ENCODE results near the gene PCDHGA2.
A peak's percentile ranks its signal among the peaks of the same experiment; 100 is the strongest.
"Not testable (repeated sequence)": the region's sequence is repeated elsewhere in the genome, so short reads cannot be mapped to it uniquely, and the experiment has no call there.

PCDHGA2 gene

GRCh38 chr5:141338538-141339306 is at the start of gene PCDHGA2:
Gene PCDHGA2 (plus strand): TSS chr5:141338760.
- no peak for DNase-seq

DNA sequence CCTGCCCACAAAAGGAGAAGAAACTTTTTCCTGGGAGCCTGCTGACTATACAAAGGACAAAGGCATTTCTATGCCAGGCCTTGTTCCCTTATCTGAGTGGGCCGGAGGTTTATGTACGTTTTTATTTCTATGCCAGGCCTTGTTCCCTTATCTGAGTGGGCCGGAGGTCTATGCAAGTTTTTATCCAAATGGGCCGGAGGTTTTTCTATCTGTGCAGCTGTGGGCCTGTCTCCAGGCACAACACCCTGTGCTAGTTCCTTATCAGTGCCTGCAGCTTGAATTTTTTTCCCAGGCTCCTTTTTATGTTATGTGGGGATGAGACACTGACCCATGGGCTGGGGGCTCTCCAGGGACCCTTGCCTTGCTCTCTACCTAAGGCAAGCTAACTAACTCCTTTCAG is 40.2 kb upstream of the PCDHGA2 start:
- no peak for DNase-seq

DNA sequence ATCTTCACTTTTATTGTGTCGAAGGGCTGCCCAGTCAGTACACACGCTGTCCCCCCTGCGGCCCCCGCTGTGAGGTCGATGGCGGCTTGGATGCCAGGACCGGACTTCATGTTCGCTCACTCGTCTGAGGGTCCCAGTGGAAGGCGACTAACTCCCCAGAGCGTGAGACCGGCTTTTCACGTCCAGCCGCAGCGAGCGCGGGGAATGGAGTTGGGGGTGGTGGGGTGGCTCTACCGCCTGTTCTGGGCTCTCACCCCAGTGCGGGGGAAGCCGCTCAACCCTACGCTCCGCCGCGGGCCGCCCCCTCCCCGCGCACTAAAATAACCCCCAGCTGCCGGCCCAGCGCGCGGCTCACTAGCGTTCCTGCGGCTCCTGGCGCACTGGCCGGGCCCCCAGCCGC is 34.8 kb upstream of the PCDHGA2 start, which contains the start of gene SLC25A2:
TSS of gene SLC25A2 (minus strand) at position 294 of the 400 bp plus-strand sequence. CDS start at position 110, 184 bp downstream.
- no peak for DNase-seq

- DNase-seq = no peak
These were observed 31.9 kb upstream of the PCDHGA2 start for GRCh38 chr5:141306630-141307029.

DNA sequence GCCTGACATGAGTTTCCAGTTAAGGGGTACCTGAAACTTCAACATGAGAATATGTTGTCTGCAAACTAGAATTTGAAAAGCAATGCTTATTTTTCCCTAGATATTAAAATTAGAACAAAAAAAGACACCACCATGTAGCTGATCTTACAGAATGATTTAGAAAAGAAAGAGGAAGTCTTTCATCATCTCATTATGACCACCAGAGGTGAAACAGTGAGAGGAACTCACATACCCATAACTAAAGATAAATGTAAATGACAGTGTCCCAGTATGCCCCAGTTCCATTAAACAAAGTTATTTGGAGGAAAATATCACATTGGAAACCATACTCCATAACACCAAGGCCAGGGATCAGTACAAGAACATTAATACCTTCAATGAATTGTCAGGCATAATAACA is 24.8 kb upstream of the PCDHGA2 start:
- no peak for DNase-seq

DNA sequence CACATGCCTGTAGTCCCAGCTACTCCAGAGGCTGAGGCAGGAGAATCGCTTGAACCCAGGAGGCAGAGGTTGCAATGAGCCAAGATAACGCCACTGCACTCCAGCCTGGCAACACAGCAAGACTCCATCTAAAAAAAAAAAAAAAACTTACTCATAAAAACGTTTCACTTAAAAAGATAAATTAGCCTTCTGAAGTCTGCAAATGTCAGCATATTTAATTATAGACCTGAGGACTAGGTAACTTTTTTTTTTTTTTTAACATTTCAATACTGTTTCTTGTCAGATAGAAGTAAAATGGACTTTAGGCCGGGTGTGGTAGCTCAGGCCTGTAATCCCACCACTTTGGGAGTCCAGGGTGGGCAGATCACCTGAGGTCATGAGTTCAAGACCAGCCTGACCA is 21.6 kb upstream of the PCDHGA2 start:
- DNase-seq = not testable (repeated sequence)

GRCh38 chr5:141319202-141319601 is 19.4 kb upstream of the PCDHGA2 start:
- no peak for DNase-seq

GRCh38 chr5:141319699-141320098 is 18.9 kb upstream of the PCDHGA2 start:
- DNase-seq = no peak

- peak; percentile 87 for DNase-seq
These were observed 18.1 kb upstream of the PCDHGA2 start, which contains the start of gene TAF7 for GRCh38 chr5:141320225-141321169. Gene TAF7 (minus strand): TSS chr5:141320784. CDS start chr5:141320044, 740 bp downstream.

- DNase-seq = no peak
These were observed 16.3 kb upstream of the PCDHGA2 start for GRCh38 chr5:141322261-141322660.

DNA sequence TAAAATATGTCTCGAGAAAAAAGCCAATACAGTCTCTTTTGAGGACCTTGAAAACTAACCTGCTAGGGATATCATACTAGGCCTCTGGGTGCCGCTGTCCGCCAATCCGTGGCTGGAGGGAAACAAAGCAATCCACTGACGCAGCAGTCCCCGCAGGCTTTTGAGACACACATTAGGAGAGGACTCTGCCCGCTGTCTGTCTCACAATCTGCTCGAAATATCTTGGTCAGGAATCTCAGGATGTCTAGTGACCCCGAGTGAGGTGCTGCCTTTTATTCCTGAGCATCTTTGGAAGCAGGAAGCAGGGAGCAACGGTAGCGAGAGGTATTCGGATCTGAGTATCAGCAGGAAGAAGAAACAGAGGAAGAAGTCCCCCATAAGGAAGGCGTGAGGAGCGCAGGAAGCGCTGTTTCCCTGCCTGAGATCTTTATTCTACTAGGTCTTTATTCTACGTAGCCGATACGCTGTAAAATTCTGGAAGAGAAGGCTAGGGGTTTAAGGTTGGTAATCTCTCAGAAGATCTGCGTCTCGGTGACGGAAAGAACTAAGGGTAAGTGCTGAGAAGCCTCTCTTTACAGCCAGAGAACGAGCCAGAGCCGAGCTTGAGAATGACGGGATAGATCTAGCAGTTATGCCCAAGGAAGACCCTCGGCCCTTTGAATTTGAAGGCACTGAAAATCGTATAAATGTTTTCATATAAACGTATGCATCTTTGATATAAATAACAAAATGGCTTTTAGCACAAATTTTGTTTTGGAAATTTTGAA is 12.3 kb upstream of the PCDHGA2 start:
- peak; percentile 64 for DNase-seq

DNA sequence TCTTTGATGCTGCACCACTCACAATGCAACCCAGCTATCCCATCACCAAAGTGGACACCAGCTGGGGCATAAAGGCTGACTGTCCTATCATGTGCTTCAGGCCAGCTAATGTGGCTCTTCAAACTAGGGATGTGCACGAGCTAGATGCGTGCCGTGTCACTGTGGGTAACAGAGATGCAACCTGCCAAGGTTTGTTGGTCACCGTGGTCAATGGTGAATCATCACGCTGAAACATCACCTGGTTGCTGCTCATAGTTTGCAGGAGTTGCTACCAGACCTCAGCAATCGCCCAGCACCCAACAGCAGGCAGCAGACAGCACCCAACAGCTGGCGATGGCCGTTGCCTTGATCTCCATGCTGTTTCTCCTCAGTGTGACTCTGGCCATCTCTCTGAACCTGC is 10.3 kb upstream of the PCDHGA2 start:
- DNase-seq = no peak

DNA sequence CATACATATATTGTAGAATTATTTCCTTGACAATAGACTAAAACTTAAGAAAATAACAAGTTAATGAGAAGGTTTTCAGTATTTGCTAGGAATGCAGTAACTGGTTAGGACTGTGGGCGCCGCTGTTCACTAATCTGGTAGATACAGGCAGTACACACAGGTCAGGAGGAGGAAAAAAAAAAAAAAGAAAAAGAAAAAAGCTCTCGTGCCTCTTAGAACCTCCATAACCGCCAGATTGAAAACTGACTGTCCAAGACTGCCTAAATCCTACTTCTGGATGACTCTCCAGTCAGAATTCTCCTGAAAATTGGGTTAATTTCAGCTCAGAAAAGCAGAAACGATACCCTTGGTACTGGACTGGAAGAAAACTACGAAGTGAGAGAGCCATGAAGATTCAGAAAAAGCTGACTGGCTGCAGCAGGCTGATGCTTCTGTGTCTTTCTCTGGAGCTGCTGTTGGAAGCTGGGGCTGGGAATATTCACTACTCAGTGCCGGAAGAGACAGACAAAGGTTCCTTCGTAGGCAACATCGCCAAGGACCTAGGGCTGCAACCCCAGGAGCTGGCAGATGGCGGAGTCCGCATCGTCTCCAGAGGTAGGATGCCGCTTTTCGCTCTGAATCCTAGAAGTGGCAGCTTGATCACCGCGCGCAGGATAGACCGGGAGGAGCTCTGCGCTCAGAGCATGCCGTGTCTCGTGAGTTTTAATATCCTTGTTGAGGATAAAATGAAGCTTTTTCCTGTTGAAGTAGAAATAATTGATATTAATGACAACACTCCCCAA is 8.1 kb upstream of the PCDHGA2 start, which contains the start of gene PCDHGA1:
TSS of gene PCDHGA1 (plus strand) at position 216 of the 782 bp plus-strand sequence.
- DNase-seq = no peak

DNA sequence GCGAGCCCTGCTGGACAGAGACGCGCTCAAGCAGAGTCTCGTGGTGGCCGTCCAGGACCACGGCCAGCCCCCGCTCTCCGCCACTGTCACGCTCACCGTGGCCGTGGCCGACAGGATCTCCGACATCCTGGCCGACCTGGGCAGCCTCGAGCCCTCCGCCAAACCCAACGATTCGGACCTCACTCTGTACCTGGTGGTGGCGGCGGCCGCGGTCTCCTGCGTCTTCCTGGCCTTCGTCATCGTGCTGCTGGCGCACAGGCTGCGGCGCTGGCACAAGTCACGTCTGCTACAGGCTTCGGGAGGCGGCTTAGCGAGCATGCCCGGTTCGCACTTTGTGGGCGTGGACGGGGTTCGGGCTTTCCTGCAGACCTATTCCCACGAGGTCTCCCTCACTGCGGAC is 6.0 kb upstream of the PCDHGA2 start:
- DNase-seq = not testable (repeated sequence)

- not testable (repeated sequence) for DNase-seq
These were observed 2.3 kb downstream of the PCDHGA2 start for GRCh38 chr5:141340781-141341354.

GRCh38 chr5:141342773-141343172 is 4.2 kb downstream of the PCDHGA2 start:
- DNase-seq = no peak

- DNase-seq = no peak
These were observed 4.8 kb downstream of the PCDHGA2 start, which contains the start of gene PCDHGA3 for GRCh38 chr5:141343242-141343952. Gene PCDHGA3 (plus strand): TSS chr5:141343829. CDS start chr5:141344034, 205 bp downstream.

GRCh38 chr5:141343953-141344463 is 5.4 kb downstream of the PCDHGA2 start:
- DNase-seq = no peak

DNA sequence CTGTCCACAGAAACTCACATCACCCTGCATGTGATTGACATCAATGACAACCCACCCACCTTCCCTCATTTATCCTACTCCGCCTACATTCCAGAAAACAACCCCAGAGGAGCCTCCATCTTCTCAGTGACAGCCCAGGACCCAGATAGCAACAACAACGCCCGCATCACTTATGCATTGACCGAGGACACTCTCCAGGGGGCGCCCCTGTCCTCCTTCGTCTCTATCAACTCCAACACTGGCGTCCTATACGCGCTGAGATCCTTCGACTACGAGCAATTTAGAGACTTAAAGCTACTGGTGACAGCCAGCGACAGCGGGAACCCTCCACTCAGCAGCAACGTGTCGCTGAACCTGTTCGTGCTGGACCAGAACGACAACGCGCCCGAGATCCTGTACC is 6.8 kb downstream of the PCDHGA2 start:
- no peak for DNase-seq

GRCh38 chr5:141346017-141346416 is 7.5 kb downstream of the PCDHGA2 start:
- not testable (repeated sequence) for DNase-seq
